GM21423 (cell line): Measurements from ENCODE around the gene ZC3H12C.

Experiments used
- ATAC-seq: cut with Tn5 transposase; IDR thresholded peaks from one replicate; pipeline ENCODE4 v1.9.1; 2021; ENCODE audit warnings: mild to moderate bottlenecking, moderate library complexity; ENCODE audit not compliant: unreplicated experiment

Gene ZC3H12C

GRCh38 chr11:110147962-110148709, 54.9 kb downstream of the ZC3H12C start:
- ATAC-seq: no peak

GRCh38 chr11:110148775-110149744, 55.9 kb downstream of the ZC3H12C start:
- ATAC-seq: no peak

GRCh38 chr11:110152199-110152598, 59.0 kb downstream of the ZC3H12C start:
- ATAC-seq: no peak

GRCh38 chr11:110153474-110153873, 60.3 kb downstream of the ZC3H12C start:
- ATAC-seq: no peak

- no peak for ATAC-seq
Measured at GRCh38 chr11:110156503-110156902, 63.3 kb downstream of the ZC3H12C start.

GRCh38 chr11:110158317-110159200, 65.4 kb downstream of the ZC3H12C start:
- no peak for ATAC-seq

GRCh38 chr11:110159476-110159875, 66.3 kb downstream of the ZC3H12C start:
- ATAC-seq: no peak

- ATAC-seq: no peak
Measured at GRCh38 chr11:110160016-110160415, 66.8 kb downstream of the ZC3H12C start.

- ATAC-seq: no peak
Measured at GRCh38 chr11:110160437-110160836, 67.2 kb downstream of the ZC3H12C start.

GRCh38 chr11:110161061-110161460, 67.9 kb downstream of the ZC3H12C start:
- ATAC-seq: no peak

GRCh38 chr11:110162216-110162615, 69.0 kb downstream of the ZC3H12C start:
- ATAC-seq: no peak

- ATAC-seq: no peak
Measured at GRCh38 chr11:110165039-110165925, 72.1 kb downstream of the ZC3H12C start.

GRCh38 chr11:110168033-110168803, 75.0 kb downstream of the ZC3H12C start:
- ATAC-seq: no peak

GRCh38 chr11:110169738-110170137, 76.5 kb downstream of the ZC3H12C start:
- ATAC-seq: no peak

- no peak for ATAC-seq
Measured at GRCh38 chr11:110172468-110173065, 79.4 kb downstream of the ZC3H12C start.

GRCh38 chr11:110173811-110174644, 80.8 kb downstream of the ZC3H12C start:
- ATAC-seq: peak; percentile 62

GRCh38 chr11:110174645-110175310, 81.6 kb downstream of the ZC3H12C start:
- no peak for ATAC-seq
